GOT3 (cell line): ENCODE data around the gene SAP130.

Experiments
- DNase-seq: peaks from one replicate; lab custom pipeline; 2025; ENCODE audit warnings: mixed read lengths; lab: John Stamatoyannopoulos, UW

SAP130 gene

GRCh38 chr2:128026448-128027277 is 1.2 kb downstream of the SAP130 start:
- DNase-seq, result no peak

GRCh38 chr2:128024816-128025215 is 3.0 kb downstream of the SAP130 start:
- no peak for DNase-seq

- DNase-seq, result no peak
Measured at GRCh38 chr2:128017561-128017960, 10.3 kb downstream of the SAP130 start.

GRCh38 chr2:128016620-128017019 is 11.2 kb downstream of the SAP130 start:
- no peak for DNase-seq

- no peak for DNase-seq
Measured at GRCh38 chr2:128012698-128013097, 15.2 kb downstream of the SAP130 start.

GRCh38 chr2:128008074-128008672 is 19.7 kb downstream of the SAP130 start:
- DNase-seq, result no peak

- DNase-seq, result no peak
Measured at GRCh38 chr2:128004509-128004908, 23.4 kb downstream of the SAP130 start.

- no peak for DNase-seq
Measured at GRCh38 chr2:128003463-128003862, 24.4 kb downstream of the SAP130 start.

- DNase-seq, result no peak
Measured at GRCh38 chr2:127996160-127996559, 31.7 kb downstream of the SAP130 start.

- DNase-seq, result no peak
Measured at GRCh38 chr2:127995725-127996124, 32.1 kb downstream of the SAP130 start.

GRCh38 chr2:127993659-127994058 is 34.2 kb downstream of the SAP130 start:
- no peak for DNase-seq

GRCh38 chr2:127991742-127992141 is 36.1 kb downstream of the SAP130 start:
- DNase-seq, result no peak

- no peak for DNase-seq
Measured at GRCh38 chr2:127986548-127987079, 41.2 kb downstream of the SAP130 start.

GRCh38 chr2:127985735-127986134 is 42.1 kb downstream of the SAP130 start:
- no peak for DNase-seq

GRCh38 chr2:127985026-127985734 is 42.7 kb downstream of the SAP130 start:
- DNase-seq, result no peak

GRCh38 chr2:127984551-127984950 is 43.3 kb downstream of the SAP130 start:
- no peak for DNase-seq

- DNase-seq, result no peak
Measured at GRCh38 chr2:127969446-127969845, 58.4 kb downstream of the SAP130 start.

GRCh38 chr2:127968610-127969339 is 59.1 kb downstream of the SAP130 start:
- DNase-seq, result no peak

- DNase-seq, result no peak
Measured at GRCh38 chr2:127961729-127962128, 66.1 kb downstream of the SAP130 start.

- DNase-seq, result no peak
Measured at GRCh38 chr2:127957240-127957639, 70.6 kb downstream of the SAP130 start.

GRCh38 chr2:127954857-127955256 is 73.0 kb downstream of the SAP130 start:
- DNase-seq, result no peak

GRCh38 chr2:127953849-127954248 is 74.0 kb downstream of the SAP130 start:
- DNase-seq, result no peak
